Endothelial cell (in vitro differentiated cells): ENCODE results near the gene ITPR3. TPM values are rescaled to one million over a fixed set of nuclear protein-coding genes. Genes with fewer than 3 reads are reported as not detected.

Experiments
- DNase-seq: peaks from one replicate; pipeline ENCODE4 v3.0.0; 2021; ENCODE audit warnings: low spot score
- H3K27ac Mint-ChIP-seq: one replicate; pipeline ENCODE4 v1.8.0; 2021; ENCODE audit warnings: mixed read lengths, inconsistent platforms; ENCODE audit not compliant: unreplicated experiment
- H3K27me3 Mint-ChIP-seq: one replicate; pipeline ENCODE4 v1.8.0; 2021; ENCODE audit warnings: mild to moderate bottlenecking, moderate library complexity, mixed read lengths, inconsistent platforms; ENCODE audit not compliant: unreplicated experiment
- H3K36me3 Mint-ChIP-seq: one replicate; pipeline ENCODE4 v1.8.0; 2021; ENCODE audit warnings: mild to moderate bottlenecking, low read depth, mixed read lengths, inconsistent platforms; ENCODE audit not compliant: unreplicated experiment
- H3K4me1 Mint-ChIP-seq: one replicate; pipeline ENCODE4 v1.8.0; 2021; ENCODE audit warnings: mild to moderate bottlenecking, mixed read lengths, inconsistent platforms; ENCODE audit not compliant: unreplicated experiment
- H3K4me3 Mint-ChIP-seq: one replicate; pipeline ENCODE4 v1.8.0; 2021; ENCODE audit warnings: mild to moderate bottlenecking, mixed read lengths, inconsistent platforms; ENCODE audit not compliant: unreplicated experiment
- H3K9me3 Mint-ChIP-seq: one replicate; pipeline ENCODE4 v1.8.0; 2021; ENCODE audit warnings: mixed read lengths, inconsistent platforms; ENCODE audit not compliant: unreplicated experiment
- CTCF ChIP-seq: fragments of 200-600 bp; sonication (generic); IDR thresholded peaks from one replicate; pipeline ENCODE4 v1.5.0; 2021; ENCODE audit warnings: antibody characterized with exemption; ENCODE audit not compliant: unreplicated experiment
- total RNA-seq: library from RNA; stranded (reverse); fragmentation: NEBNext Ultra II Directional; extraction: Animal tissue kit (Norgen Biotek cat#: 25700); gene quantifications from one replicate; pipeline ENCODE4 v1.2.1, GENCODE V29; 2021; ENCODE audit not compliant: unreplicated experiment

Gene ITPR3
- total RNA-seq, 1 donor from 2014 or later = 124 TPM

DNA sequence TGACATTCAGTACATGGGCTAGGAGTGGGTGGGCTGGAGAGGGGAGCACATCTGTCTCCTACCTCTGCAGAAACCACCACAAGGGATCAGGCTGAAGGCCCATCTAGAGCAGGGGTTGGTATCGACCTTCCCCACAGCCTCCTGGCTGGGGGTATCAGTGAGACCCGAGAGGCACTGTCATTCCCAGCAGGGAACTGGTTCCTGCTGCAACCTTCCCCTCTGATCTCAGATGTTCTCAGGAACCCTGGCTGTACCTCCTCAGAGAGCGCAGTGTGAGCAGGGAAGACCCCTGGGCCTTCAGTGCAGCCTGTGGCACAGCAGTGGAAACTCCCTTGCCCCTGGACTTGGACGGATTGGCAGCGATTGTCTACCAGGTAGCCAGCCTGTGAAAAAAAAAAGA lies 117.8 kb downstream of the ITPR3 start:
- Mint-ChIP-seq H3K36me3 (no peaks in the 10 kb centered on the region), H3K27ac (no peak overlapping the region), H3K4me3 (no peak overlapping the region), H3K27me3 (peaks cover 3% of the 10 kb centered on the region), H3K4me1 (peaks cover 4% of the 10 kb centered on the region), H3K9me3 (no peaks in the 10 kb centered on the region)
- no peak for DNase-seq
- no peak for TF ChIP-seq CTCF

GRCh38 chr6:33739571-33739970 lies 118.4 kb downstream of the ITPR3 start:
- DNase-seq = no peak
- Mint-ChIP-seq H3K36me3 (no peaks in the 10 kb centered on the region), H3K4me3 (no peak overlapping the region), H3K9me3 (no peaks in the 10 kb centered on the region), H3K4me1 (peaks cover 4% of the 10 kb centered on the region), H3K27ac (no peak overlapping the region), H3K27me3 (peaks cover 3% of the 10 kb centered on the region)
- no peak for TF ChIP-seq CTCF

GRCh38 chr6:33740204-33740608 lies 119.1 kb downstream of the ITPR3 start:
- H3K27me3 Mint-ChIP-seq = peaks cover 3% of the 10 kb centered on the region
- H3K9me3 Mint-ChIP-seq = no peaks in the 10 kb centered on the region
- no peak for TF ChIP-seq CTCF
- DNase-seq = no peak
- no peaks in the 10 kb centered on the region for H3K36me3 Mint-ChIP-seq
- H3K4me1 Mint-ChIP-seq = peaks cover 4% of the 10 kb centered on the region
- H3K27ac Mint-ChIP-seq = no peak overlapping the region
- no peak overlapping the region for H3K4me3 Mint-ChIP-seq

- no peak for DNase-seq
- H3K9me3 Mint-ChIP-seq = no peaks in the 10 kb centered on the region
- no peak overlapping the region for H3K27ac Mint-ChIP-seq
- no peaks in the 10 kb centered on the region for H3K36me3 Mint-ChIP-seq
- no peak overlapping the region for H3K4me3 Mint-ChIP-seq
- peaks cover 8% of the 10 kb centered on the region for H3K4me1 Mint-ChIP-seq
- peaks cover 5% of the 10 kb centered on the region for H3K27me3 Mint-ChIP-seq
- no peak for TF ChIP-seq CTCF
Observed at GRCh38 chr6:33740794-33741193, 119.7 kb downstream of the ITPR3 start.

DNA sequence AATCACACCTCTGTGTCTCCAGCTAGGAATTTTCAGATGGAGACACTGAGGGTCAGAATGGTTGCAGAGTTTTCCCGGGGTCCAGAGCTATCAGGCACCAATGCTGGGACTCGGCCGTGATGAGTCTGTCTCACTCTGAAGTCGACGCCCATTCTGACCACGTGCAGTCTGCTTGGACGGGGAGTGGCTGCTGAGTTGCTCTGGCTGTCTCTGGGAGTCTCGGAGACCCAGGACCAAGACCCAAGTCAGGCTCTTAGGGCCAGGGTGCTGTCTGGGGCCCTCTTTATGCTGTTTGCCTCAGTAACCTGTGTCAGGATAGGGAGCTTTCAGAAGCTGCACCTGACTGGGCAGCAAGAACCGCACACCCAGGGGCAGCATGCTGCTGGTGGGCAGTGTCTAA lies 121.0 kb downstream of the ITPR3 start:
- Mint-ChIP-seq H3K27ac (no peak overlapping the region), H3K4me3 (no peak overlapping the region), H3K36me3 (no peaks in the 10 kb centered on the region), H3K4me1 (peaks cover 9% of the 10 kb centered on the region), H3K27me3 (peaks cover 5% of the 10 kb centered on the region), H3K9me3 (no peaks in the 10 kb centered on the region)
- DNase-seq = no peak
- TF ChIP-seq CTCF = no peak
